ENCODE measurements around the gene CYP2A7.
"Not testable (repeated sequence)": the region's sequence is repeated elsewhere in the genome, so short reads cannot be mapped to it uniquely, and the experiment has no call there.

Gene CYP2A7

GRCh38 chr19:40867701-40868100 is 14.3 kb downstream of the CYP2A7 start:
- H3K4me3 ChIP-seq (ENCODE audit: low read length), result no peak overlapping the region
- TF ChIP-seq, protein P1, sequence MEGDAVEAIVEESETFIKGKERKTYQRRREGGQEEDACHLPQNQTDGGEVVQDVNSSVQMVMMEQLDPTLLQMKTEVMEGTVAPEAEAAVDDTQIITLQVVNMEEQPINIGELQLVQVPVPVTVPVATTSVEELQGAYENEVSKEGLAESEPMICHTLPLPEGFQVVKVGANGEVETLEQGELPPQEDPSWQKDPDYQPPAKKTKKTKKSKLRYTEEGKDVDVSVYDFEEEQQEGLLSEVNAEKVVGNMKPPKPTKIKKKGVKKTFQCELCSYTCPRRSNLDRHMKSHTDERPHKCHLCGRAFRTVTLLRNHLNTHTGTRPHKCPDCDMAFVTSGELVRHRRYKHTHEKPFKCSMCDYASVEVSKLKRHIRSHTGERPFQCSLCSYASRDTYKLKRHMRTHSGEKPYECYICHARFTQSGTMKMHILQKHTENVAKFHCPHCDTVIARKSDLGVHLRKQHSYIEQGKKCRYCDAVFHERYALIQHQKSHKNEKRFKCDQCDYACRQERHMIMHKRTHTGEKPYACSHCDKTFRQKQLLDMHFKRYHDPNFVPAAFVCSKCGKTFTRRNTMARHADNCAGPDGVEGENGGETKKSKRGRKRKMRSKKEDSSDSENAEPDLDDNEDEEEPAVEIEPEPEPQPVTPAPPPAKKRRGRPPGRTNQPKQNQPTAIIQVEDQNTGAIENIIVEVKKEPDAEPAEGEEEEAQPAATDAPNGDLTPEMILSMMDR (conservative IDR thresholded peaks at IDR 0.05; ENCODE audit: low read depth, low read length), result no peak
- no peak for DNase-seq (ENCODE audit: low read depth)

DNA sequence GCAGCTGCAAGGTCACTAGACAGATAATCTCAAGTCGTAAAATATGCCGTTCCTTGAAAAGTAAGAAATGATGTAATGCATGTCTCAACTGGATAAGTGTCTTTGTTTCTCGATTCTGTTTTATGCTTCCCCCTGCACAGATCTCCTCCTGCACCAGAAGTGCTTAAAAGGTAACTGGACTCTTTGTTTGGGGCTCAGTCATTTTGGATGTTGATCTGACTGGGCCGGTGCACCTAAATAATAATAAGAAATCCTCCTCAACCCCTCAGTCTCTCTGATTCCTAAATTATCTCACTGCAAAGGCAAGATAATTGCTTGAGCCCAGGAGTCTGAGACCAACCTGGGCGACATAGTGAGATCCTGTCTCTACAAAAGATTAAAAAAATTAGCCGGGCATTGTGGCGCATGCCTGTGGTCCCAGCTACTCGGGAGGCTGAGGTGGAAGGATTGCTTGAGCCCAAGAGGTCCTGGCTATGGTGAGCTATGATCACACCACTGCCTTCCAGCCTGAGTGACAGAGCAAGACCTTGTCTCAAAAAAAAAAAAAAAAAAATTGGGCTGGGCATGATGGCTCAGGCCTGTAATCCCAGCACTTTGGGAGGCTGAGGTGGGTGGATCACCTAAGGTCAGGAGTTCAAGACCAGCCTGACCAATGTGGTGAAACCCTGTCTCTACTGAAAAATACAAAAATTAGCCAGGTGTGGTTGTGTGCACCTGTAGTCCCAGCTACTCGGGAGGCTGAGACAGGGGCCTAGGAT is 17.1 kb downstream of the CYP2A7 start:
- H3K4me3 ChIP-seq (ENCODE audit: low read length); DNase-seq (ENCODE audit: low read depth): not testable (repeated sequence)

DNA sequence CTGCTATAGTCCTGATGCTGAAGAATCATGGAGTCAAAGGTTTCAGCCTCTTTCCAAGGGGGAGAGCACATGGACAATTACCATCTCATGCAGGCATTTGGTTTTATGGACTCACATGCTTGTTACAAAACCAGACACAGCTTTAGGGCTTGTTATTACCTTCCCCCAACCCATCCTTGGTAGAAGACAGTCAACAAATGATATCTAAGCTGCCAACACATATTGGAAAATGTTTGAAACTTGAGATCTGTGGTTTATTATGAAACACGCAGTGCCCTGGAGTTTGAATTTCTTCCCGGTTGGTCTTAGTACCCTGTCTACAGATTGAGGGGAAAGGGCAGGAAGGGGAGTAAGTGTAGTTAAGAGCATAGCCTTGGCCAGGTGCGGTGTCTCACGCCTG is 19.2 kb downstream of the CYP2A7 start:
- H3K4me3 ChIP-seq (ENCODE audit: low read length), result no peak overlapping the region
- TF ChIP-seq, protein P1 (conservative IDR thresholded peaks at IDR 0.05; ENCODE audit: low read depth, low read length), result no peak
- no peak for DNase-seq (ENCODE audit: low read depth)

- no peak for DNase-seq (ENCODE audit: low read depth)
- no peak overlapping the region for H3K4me3 ChIP-seq (ENCODE audit: low read length)
- TF ChIP-seq, protein P1 (conservative IDR thresholded peaks at IDR 0.05; ENCODE audit: low read depth, low read length), result no peak
Observed at GRCh38 chr19:40862333-40862732, 19.7 kb downstream of the CYP2A7 start.

- no peak overlapping the region for H3K4me3 ChIP-seq (ENCODE audit: low read length)
- DNase-seq (ENCODE audit: low read depth), result no peak
- TF ChIP-seq, protein P1 (conservative IDR thresholded peaks at IDR 0.05; ENCODE audit: low read depth, low read length), result no peak
Observed at GRCh38 chr19:40858109-40858508, 23.9 kb downstream of the CYP2A7 start.

GRCh38 chr19:40852467-40853152 is 29.4 kb downstream of the CYP2A7 start:
- DNase-seq (ENCODE audit: low read depth); H3K4me3 ChIP-seq (ENCODE audit: low read length): not testable (repeated sequence)

DNA sequence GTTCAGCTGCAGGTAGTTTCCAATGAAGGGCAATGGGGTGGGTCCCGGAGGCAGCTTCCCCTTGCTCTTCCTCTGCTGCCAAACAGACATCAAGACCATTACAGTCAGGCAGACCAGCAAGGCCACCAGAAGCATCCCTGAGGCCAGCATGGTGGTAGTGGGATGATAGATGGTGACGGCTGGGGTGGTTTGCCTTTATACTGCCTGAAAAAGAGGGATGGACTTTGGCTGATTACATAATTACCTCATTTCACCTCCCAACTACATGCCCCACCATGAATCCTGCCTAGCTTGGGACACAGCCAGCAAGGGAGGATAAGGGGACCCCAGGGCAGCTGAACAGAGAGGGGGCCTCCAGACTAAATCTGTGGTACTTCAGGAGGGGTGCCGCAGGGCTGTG is 31.8 kb downstream of the CYP2A7 start, which contains the start of gene CYP2A6:
CYP2A6 (minus strand) TSS at position 171 of the 400 bp plus-strand sequence; CDS start at position 150, 21 bp downstream.
- DNase-seq (ENCODE audit: low read depth); H3K4me3 ChIP-seq (ENCODE audit: low read length): not testable (repeated sequence)

DNA sequence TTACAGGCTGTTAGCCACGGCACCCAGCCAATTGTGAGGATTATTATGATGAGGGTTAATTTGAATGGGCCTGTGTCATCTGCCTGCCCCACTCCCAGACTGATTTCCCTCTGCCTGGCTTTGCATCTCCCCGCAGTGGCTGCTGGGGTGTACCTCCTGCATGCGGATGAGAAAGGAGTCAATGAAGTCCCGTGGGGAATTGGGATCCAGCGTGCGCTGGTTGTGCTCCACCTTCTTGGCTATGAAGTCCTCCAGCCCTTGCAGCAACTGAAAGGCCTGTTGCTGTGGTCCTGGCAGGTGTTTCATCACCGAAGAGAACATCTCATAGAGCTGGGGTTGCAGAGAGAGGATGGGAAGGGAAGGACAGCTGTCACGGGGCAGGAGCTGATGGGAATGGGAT is 35.3 kb downstream of the CYP2A7 start:
- not testable (repeated sequence) for DNase-seq (ENCODE audit: low read depth); H3K4me3 ChIP-seq (ENCODE audit: low read length)

GRCh38 chr19:40843653-40844052 is 38.4 kb downstream of the CYP2A7 start:
- not testable (repeated sequence) for DNase-seq (ENCODE audit: low read depth)

GRCh38 chr19:40842997-40843652 is 38.9 kb downstream of the CYP2A7 start:
- not testable (repeated sequence) for DNase-seq (ENCODE audit: low read depth); H3K4me3 ChIP-seq (ENCODE audit: low read length)

More at GRCh38 chr19:40843653-40844052, 38.4 kb downstream of the CYP2A7 start:
- not testable (repeated sequence) for H3K4me3 ChIP-seq (ENCODE audit: low read length)

DNA sequence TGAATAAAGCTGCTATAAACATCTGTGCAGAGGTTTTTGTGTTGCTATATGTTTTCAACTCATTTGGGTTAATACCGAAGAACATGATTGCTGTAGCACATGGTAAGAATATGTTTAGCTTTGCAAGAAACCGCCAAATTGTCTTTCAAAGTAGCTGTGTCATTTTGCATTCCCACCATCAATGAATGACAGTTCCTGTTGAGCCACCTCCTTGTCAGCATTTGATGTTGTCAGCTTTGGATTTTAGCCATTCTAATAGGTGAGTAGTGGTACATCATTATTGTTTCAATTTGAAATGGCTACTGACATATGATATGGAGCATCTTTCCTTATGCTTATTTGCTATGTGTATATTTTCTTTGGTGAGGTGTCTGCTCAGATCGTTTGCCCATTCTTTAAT is 40.0 kb downstream of the CYP2A7 start:
- H3K4me3 ChIP-seq (ENCODE audit: low read length); DNase-seq (ENCODE audit: low read depth): not testable (repeated sequence)

DNA sequence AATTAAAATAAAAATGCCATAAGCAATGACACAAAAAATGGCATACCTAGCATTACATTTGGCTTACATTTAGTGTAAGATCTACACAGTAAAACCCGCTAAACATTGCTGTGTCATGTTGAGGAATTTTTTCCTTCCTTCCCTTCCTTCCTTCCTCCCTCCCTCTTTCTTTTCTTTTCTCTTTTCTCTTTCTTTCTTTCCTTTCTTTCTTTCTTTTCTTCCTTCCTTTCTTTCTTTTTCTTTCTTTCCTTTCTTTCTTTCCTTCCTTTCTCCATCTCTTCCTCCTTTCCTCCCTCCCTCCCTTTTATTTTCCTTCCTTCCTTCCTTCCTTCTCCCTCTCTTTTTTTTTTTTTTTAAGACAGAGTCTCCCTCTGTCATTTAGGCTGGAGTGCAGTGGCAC is 43.6 kb downstream of the CYP2A7 start:
- DNase-seq (ENCODE audit: low read depth); H3K4me3 ChIP-seq (ENCODE audit: low read length): not testable (repeated sequence)

Data from retinal pigment epithelial cell (primary cell).